Measurements from ENCODE around the gene CENPM. TPM values are rescaled to one million over a fixed set of nuclear protein-coding genes. Genes with fewer than 3 reads are reported as not detected.

The CENPM gene
- total and polyA plus RNA-seq, 10 of the 15 experiments (the other 5 are each of a cell fraction or from before 2014, with no cell fraction given) = 36.7 to 212 (median 74.7) TPM

- intact Hi-C loops (cut with micrococcal nuclease; ENCODE audit: unreplicated experiment) (loop anchor here (5.0 kb wide), 1 partner anchor 91 kb away; the partner anchor contains the start of gene SREBF2), in situ Hi-C loops (cut with MboI) (no loop called here)
- Histone ChIP-seq H3K4me2 (ENCODE audit: control insufficient read depth, insufficient read depth) (peak overlapping the region; percentile 79), H3K27me3 (replicated peaks in 1 of 2; ENCODE audit: control insufficient read depth in 2 of 2, insufficient read depth in 2 of 2, low read length in 1 of 2) (no peaks in the 10 kb centered on the region), H3K4me3 (peak overlapping the region; percentile 58; the same call in 1 of the 2 replicates), H3K9me3 (replicated peaks; ENCODE audit: control insufficient read depth, insufficient read depth, low read length) (no peaks in the 10 kb centered on the region), H4K20me1 (ENCODE audit: control insufficient read depth, insufficient read depth) (no peaks in the 10 kb centered on the region), H3K79me2 (ENCODE audit: control insufficient read depth, insufficient read depth, low read length) (peaks cover 44% of the 10 kb centered on the region), H3K4me1 (ENCODE audit: control insufficient read depth, insufficient read depth, low read length) (peaks cover 64% of the 10 kb centered on the region), H3K36me3 (ENCODE audit: control insufficient read depth in 2 of 2, insufficient read depth in 2 of 2, low read length in 1 of 2) (0 out of 4 replicates have a peak, but pooled peaks cover 0 to 9% of the 10 kb centered on the region in 2 experiments), H3K9ac (ENCODE audit: control insufficient read depth, insufficient read depth, low read length) (peak overlapping the region; percentile 93), H3K27ac (ENCODE audit: control insufficient read depth, insufficient read depth) (peak overlapping the region; percentile 71), H2AFZ (ENCODE audit: control insufficient read depth, low read depth, low read length) (no peak overlapping the region)
- no TSS peak for BruUV-seq (replicated peaks)
- WGBS (ENCODE audit: insufficient coverage, insufficient replicate concordance, low lambda C conversion rate, missing lambda C conversion rate) = 59% methylated on average over 4 of the region's 4 CpGs
- RAD21 ChIA-PET (ENCODE audit: unreplicated experiment) = interaction anchor here (0.8 to 11.6 kb wide), 10 partner anchors 13 to 176 kb away, joined by 3 to 408 read pairs (median 5); partner anchors contain the start of genes CCDC134, CENPM, SMIM45 and SREBF2
- ATAC-seq (no peak), FAIRE-seq (no peak), DNase-seq (ENCODE audit: low read depth, low spot score) (no peak)
- SMC1A ChIA-PET (ENCODE audit: uncharacterized antibody, unreplicated experiment) = interaction anchor here (1.1 to 15.4 kb wide), 8 partner anchors 17 to 224 kb away, joined by 3 to 321 read pairs (median 5); partner anchors contain the start of genes CENPM, MEI1, SMIM45 and SREBF2
- CTCF ChIA-PET = interaction anchor here (0.9 to 11.0 kb wide), 9 partner anchors 10 to 226 kb away, joined by 3 to 234 read pairs (median 5); no protein-coding TSS in a partner anchor
- POLR2A ChIA-PET = interaction anchor here (0.5 to 15.3 kb wide), 13 partner anchors 9 to 94 kb away, joined by 3 to 599 read pairs (median 6); partner anchors contain the start of genes CENPM, SHISA8 and SREBF2
- TF ChIP-seq NR2C2 (IDR thresholded peaks at IDR 0.05; ENCODE audit: borderline replicate concordance, control insufficient read depth, insufficient read length, low read depth) (no peak), POLR2AphosphoS2 (IDR thresholded peaks at IDR 0.05; ENCODE audit: low read depth, low read length) (0 out of 2 replicates have a peak, but pooled peaks have one; percentile 14), RBBP5 (conservative IDR thresholded peaks at IDR 0.05) (no peak), MEF2A (IDR thresholded peaks at IDR 0.05; ENCODE audit: insufficient read depth, low read depth, low read length) (no peak), ZNF217 (IDR thresholded peaks at IDR 0.05) (no peak), ZNF687 (IDR thresholded peaks at IDR 0.05) (0 out of 2 replicates have a peak, but pooled peaks have one; percentile 10), POLR2AphosphoS5 (IDR thresholded peaks at IDR 0.05; ENCODE audit: low read length) (peak; percentile 53), STAT3 (IDR thresholded peaks at IDR 0.05; ENCODE audit: low read depth, low read length) (no peak), SP1 (IDR thresholded peaks at IDR 0.05; ENCODE audit: low read depth, low read length) (no peak), MYC (IDR thresholded peaks at IDR 0.05; ENCODE audit: insufficient read depth, insufficient read length, insufficient replicate concordance, low read length, severe bottlenecking) (no peak), NR2F1 (conservative IDR thresholded peaks at IDR 0.05) (peak; percentile 47; the same call in 1 of the 2 replicates), WRNIP1 (IDR thresholded peaks at IDR 0.05; ENCODE audit: borderline replicate concordance, low read depth, low read length) (0 out of 2 replicates have a peak, but pooled peaks have one; percentile 14), BACH1 (IDR thresholded peaks at IDR 0.05; ENCODE audit: borderline replicate concordance) (peak; percentile 28; the same call in 1 of the 2 replicates), POLR2A (IDR thresholded peaks at IDR 0.05; ENCODE audit: low read depth, low read length) (peak; percentile 55; the same call in 1 of the 2 replicates), NRF1 (conservative IDR thresholded peaks at IDR 0.05; ENCODE audit: low read depth, low read length) (no peak), USF1 (IDR thresholded peaks at IDR 0.05; ENCODE audit: borderline replicate concordance, extremely low read length, insufficient read depth, low read depth, low read length) (no peak), EGR1 (IDR thresholded peaks at IDR 0.05; ENCODE audit: borderline replicate concordance in 1 of 2, low read depth in 2 of 2, low read length in 2 of 2) (no peak)
These were observed 23.9 kb downstream of the CENPM start for GRCh38 chr22:41922940-41923594.

Data from GM12878 (cell line).